ENCODE results near the gene MANF. TPM values are rescaled to one million over a fixed set of nuclear protein-coding genes. Genes with fewer than 3 reads are reported as not detected.
A peak's percentile ranks its signal among the peaks of the same experiment; 100 is the strongest.

The MANF gene
- total and polyA plus RNA-seq, 2 of the 13 experiments (the other 11 are each of a cell fraction or from before 2014, with no cell fraction given), result 55.4 to 269 TPM

- 0 out of 2 replicates have a peak, but pooled peaks have one; percentile 23 for TF ChIP-seq HNRNPL (IDR thresholded peaks at IDR 0.05; ENCODE audit: low read depth, low read length)
- TF ChIP-seq SOX5 (CRISPR knock-in tag; IDR thresholded peaks at IDR 0.05; ENCODE audit: borderline replicate concordance), result no peak
- TF ChIP-seq ZNF367 (CRISPR knock-in tag; IDR thresholded peaks at IDR 0.05; ENCODE audit: borderline replicate concordance), result peak; percentile 26; the same call in 1 of the 2 replicates
- 0 out of 2 replicates have a peak, but pooled peaks have one; percentile 43 for TF ChIP-seq ZNF33B (CRISPR knock-in tag; IDR thresholded peaks at IDR 0.05)
- no peak for TF ChIP-seq ZNF710 (CRISPR knock-in tag; IDR thresholded peaks at IDR 0.05; ENCODE audit: borderline replicate concordance)
- TF ChIP-seq HBP1 (CRISPR knock-in tag; IDR thresholded peaks at IDR 0.05; ENCODE audit: low read depth), result no peak
- no peak for TF ChIP-seq ZMYM3 (CRISPR knock-in tag; IDR thresholded peaks at IDR 0.05)
- no peak for TF ChIP-seq ZNF768 (CRISPR knock-in tag; IDR thresholded peaks at IDR 0.05)
- no peak for TF ChIP-seq DPF2 (CRISPR knock-in tag; IDR thresholded peaks at IDR 0.05; ENCODE audit: borderline replicate concordance, low read depth)
- peak; percentile 22; the same call in 1 of the 2 replicates for TF ChIP-seq TBX2 (CRISPR knock-in tag; IDR thresholded peaks at IDR 0.05; ENCODE audit: borderline replicate concordance)
- peak; percentile 23; the same call in 1 of the 2 replicates for TF ChIP-seq DNMT1 (CRISPR knock-in tag; IDR thresholded peaks at IDR 0.05)
- TF ChIP-seq U2AF2 (IDR thresholded peaks at IDR 0.05; ENCODE audit: low read depth, low read length), result no peak
- peak; percentile 20; the same call in 1 of the 2 replicates for TF ChIP-seq ZNF12 (CRISPR knock-in tag; IDR thresholded peaks at IDR 0.05)
- TF ChIP-seq KDM4B (CRISPR knock-in tag; IDR thresholded peaks at IDR 0.05), result no peak
- no peak for TF ChIP-seq NR2F2 (IDR thresholded peaks at IDR 0.05; ENCODE audit: borderline replicate concordance, low read depth)
- TF ChIP-seq, protein P1, sequence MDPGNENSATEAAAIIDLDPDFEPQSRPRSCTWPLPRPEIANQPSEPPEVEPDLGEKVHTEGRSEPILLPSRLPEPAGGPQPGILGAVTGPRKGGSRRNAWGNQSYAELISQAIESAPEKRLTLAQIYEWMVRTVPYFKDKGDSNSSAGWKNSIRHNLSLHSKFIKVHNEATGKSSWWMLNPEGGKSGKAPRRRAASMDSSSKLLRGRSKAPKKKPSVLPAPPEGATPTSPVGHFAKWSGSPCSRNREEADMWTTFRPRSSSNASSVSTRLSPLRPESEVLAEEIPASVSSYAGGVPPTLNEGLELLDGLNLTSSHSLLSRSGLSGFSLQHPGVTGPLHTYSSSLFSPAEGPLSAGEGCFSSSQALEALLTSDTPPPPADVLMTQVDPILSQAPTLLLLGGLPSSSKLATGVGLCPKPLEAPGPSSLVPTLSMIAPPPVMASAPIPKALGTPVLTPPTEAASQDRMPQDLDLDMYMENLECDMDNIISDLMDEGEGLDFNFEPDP (CRISPR knock-in tag; conservative IDR thresholded peaks at IDR 0.05), result 0 out of 2 replicates have a peak, but pooled peaks have one; percentile 77
- TF ChIP-seq HOXA3 (CRISPR knock-in tag; IDR thresholded peaks at IDR 0.05), result no peak; the same call in 1 of the 2 replicates
- TF ChIP-seq CCDC6 (CRISPR knock-in tag; IDR thresholded peaks at IDR 0.05), result no peak
- TF ChIP-seq ELF3 (CRISPR knock-in tag; IDR thresholded peaks at IDR 0.05), result no peak
- TF ChIP-seq PRPF4 (IDR thresholded peaks at IDR 0.05; ENCODE audit: low read depth, low read length, poor library complexity, severe bottlenecking), result peak; percentile 72
- TF ChIP-seq NCOA5 (CRISPR knock-in tag; IDR thresholded peaks at IDR 0.05), result no peak
Measured at GRCh38 chr3:51391566-51392354, 6.7 kb downstream of the MANF start (continued).

All from HepG2 (cell line).